ENCODE data around the gene STUM. TPM values are rescaled to one million over a fixed set of nuclear protein-coding genes. Genes with fewer than 3 reads are reported as not detected.

Gene STUM
- total and polyA plus RNA-seq, 10 of the 15 experiments (the other 5 are each of a cell fraction or from before 2014, with no cell fraction given), result under 0.01 to 0.15 (median 0.09) TPM; not detected in 5

- Histone ChIP-seq H3K79me2 (ENCODE audit: control insufficient read depth, insufficient read depth, low read length) (no peaks in the 10 kb centered on the region), H3K36me3 (ENCODE audit: control insufficient read depth in 2 of 2, insufficient read depth in 2 of 2, low read length in 1 of 2) (no peaks in the 10 kb centered on the region), H3K4me2 (ENCODE audit: control insufficient read depth, insufficient read depth) (no peak overlapping the region), H4K20me1 (ENCODE audit: control insufficient read depth, insufficient read depth) (no peaks in the 10 kb centered on the region), H3K9me3 (replicated peaks; ENCODE audit: control insufficient read depth, insufficient read depth, low read length) (no peaks in the 10 kb centered on the region; the same call in 1 of the 3 replicates), H3K4me3 (no peak overlapping the region), H3K27me3 (replicated peaks in 1 of 2; ENCODE audit: control insufficient read depth in 2 of 2, insufficient read depth in 2 of 2, low read length in 1 of 2) (no peaks in the 10 kb centered on the region), H2AFZ (ENCODE audit: control insufficient read depth, low read depth, low read length) (no peak overlapping the region), H3K4me1 (ENCODE audit: control insufficient read depth, insufficient read depth, low read length) (peaks cover 6% of the 10 kb centered on the region), H3K9ac (ENCODE audit: control insufficient read depth, insufficient read depth, low read length) (no peak overlapping the region), H3K27ac (ENCODE audit: control insufficient read depth, insufficient read depth) (no peak overlapping the region)
- ATAC-seq, result no peak
- no TSS peak for BruUV-seq (replicated peaks)
- POLR2A ChIA-PET, result interaction anchor here (0.6 kb wide), 1 partner anchor 34 kb away, joined by 4 read pairs; no protein-coding TSS in a partner anchor
- SMC1A ChIA-PET (ENCODE audit: uncharacterized antibody, unreplicated experiment), result no interaction called here
- FAIRE-seq, result no peak
- in situ Hi-C loops (cut with MboI), result no loop called here
- RAD21 ChIA-PET (ENCODE audit: unreplicated experiment), result interaction anchor here (0.6 to 1.0 kb wide), 2 partner anchors 9 to 510 kb away, joined by 3 read pairs; no protein-coding TSS in a partner anchor
- TF ChIP-seq EED (IDR thresholded peaks at IDR 0.05; ENCODE audit: low read depth) (no peak), ZSCAN29 (IDR thresholded peaks at IDR 0.05) (no peak), GABPA (IDR thresholded peaks at IDR 0.05; ENCODE audit: low read depth) (no peak), ZNF217 (IDR thresholded peaks at IDR 0.05) (no peak), IRF4 (IDR thresholded peaks at IDR 0.05; ENCODE audit: low read depth, low read length) (no peak), ZNF207 (IDR thresholded peaks at IDR 0.05; ENCODE audit: borderline replicate concordance) (no peak), BACH1 (IDR thresholded peaks at IDR 0.05; ENCODE audit: borderline replicate concordance) (no peak), NFXL1 (IDR thresholded peaks at IDR 0.05; ENCODE audit: borderline replicate concordance) (no peak), ASH2L (IDR thresholded peaks at IDR 0.05; ENCODE audit: borderline replicate concordance, low read depth) (no peak), CHD4 (IDR thresholded peaks at IDR 0.05) (no peak), JUNB (IDR thresholded peaks at IDR 0.05) (no peak)
- DNase-seq (ENCODE audit: low read depth, low spot score), result no peak
- 62% methylated on average over 5 of the region's 5 CpGs for WGBS (ENCODE audit: insufficient coverage, insufficient replicate concordance, low lambda C conversion rate, missing lambda C conversion rate)
- CTCF ChIA-PET, result interaction anchor here (0.6 to 1.7 kb wide), 4 partner anchors 9 to 384 kb away, joined by 3 to 4 read pairs (median 3); partner anchors contain the start of gene PSEN2
- intact Hi-C loops (cut with micrococcal nuclease; ENCODE audit: unreplicated experiment), result no loop called here
Observed at GRCh38 chr1:226624526-226624925, 76.0 kb downstream of the STUM start.
